ENCODE measurements around the gene LDLRAD3.
"Not testable (repeated sequence)": the region's sequence is repeated elsewhere in the genome, so short reads cannot be mapped to it uniquely, and the experiment has no call there.

The LDLRAD3 gene

DNA sequence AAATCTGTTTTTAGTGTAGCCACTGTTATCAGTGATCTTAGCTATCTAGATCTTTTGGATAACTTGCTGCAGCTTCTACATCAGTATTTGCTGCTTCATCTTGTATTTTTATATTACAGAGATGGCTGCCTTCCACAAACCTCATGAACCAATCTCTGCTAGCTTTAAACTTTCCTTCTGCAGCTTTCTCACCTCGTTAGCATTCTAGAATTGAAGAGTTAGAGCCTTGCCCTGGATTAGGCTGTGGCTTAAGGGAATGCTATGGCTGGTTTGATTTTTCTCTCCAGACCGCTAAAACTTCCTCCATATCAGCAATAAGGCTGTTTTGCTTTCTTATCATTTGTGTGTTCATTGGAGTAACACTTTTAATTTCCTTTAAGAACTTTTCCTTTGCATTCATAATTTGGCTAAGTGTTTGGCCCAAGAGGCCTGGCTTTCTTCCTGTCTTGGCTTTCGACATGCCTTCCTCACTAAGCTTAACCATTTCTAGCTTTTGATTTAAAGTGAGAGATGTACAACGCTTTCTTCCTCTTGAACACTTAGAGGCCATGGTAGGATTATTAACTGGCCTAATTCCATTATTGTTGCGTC, 51.9 kb downstream of the LDLRAD3 start:
- DNase-seq, result no peak

DNA sequence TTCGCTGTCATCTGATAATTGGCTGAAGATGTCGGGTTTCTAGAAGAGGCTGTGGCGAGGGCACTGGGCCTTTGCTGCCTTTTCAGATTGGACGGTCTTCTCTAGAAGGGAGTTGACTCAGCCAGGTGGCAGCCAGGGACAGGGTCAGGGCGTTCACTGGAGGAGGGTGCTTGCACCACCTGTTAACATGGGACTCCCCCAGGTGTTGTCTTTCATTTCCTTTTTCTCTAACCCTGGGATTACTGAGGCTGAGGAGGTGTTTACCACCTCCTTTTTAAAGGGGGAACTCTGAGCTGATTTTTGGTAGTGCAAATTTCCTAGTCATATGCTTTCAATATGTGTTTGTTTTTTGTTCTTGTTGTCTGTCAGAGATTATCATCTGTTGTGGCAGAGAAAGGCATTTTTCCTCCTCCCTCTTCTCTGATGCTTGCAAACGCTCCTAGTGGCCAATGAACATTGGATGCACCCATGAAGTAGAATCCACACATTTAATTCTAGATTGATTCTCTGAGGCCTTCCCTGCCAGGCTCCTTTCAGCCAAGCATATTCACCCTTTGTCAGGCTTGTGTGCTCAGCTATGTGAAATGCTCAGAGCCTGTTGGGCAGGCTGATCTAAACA, 54.1 kb downstream of the LDLRAD3 start:
- DNase-seq, result no peak

GRCh38 chr11:35998634-35999033, 54.8 kb downstream of the LDLRAD3 start:
- no peak for DNase-seq

DNA sequence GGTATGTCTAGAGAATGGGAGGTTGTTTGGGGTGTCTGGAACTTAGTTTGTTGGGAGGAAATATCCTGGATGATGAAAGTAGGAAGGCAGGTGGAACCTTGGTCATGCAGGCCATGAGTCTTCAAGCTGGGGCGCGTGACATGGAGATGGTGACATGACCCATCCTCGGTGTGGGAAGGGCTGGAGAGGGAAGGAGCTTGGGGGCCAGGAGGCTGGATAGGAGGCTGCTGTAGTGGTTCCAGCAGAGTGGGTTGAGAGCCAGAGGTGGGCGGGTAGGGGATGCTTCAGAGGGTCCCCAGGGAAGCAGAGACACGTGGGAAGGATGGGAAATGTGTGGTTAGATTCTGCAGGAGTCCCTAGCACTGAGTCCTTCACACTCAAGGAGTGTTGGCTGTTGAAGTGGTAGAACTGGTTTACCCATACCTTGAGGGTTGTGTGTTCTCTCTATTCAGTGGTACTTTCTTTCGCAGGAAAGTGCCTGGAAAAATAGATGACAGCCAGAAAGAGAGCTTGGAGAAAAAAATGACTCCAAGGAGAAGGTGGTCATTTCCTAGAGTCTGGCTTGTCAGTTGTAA, 56.8 kb downstream of the LDLRAD3 start:
- no peak for DNase-seq

DNA sequence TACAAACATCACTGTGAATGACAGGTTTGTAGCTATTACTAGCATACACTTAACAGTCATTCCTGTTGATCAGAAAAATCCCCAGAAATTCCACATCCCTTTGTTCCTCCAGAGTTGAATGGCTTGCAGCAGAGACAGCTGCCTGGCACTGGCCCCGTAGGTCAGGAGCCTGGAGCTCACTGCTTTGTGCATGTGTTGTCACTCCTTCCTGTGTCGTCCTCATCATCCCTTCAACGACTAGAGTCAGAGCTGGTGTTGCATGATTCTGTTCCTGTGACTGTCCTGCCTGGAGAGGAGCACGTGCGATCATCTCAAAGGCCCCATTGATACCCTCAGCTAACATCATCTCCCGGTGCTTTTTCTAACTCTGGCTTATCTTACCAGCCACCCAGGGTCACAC, 58.3 kb downstream of the LDLRAD3 start:
- DNase-seq, result no peak

DNA sequence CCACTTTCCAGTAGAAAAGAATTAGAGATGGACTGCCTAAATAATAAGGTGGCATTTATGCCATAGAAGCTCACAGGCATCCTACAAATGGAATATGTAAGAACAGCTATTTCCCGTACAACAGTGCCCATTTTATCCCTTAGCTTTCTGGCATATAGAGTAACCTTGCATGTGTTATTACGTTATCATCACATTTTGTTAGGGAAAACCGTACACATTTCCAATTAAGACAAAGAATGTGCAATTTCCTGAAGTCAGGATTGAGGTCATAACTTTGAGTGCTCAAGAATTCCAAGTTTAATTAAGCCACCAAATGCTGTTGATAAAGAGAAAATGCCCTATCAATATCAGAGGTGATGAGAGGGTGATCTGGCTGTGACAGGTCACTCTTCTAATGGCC, 58.9 kb downstream of the LDLRAD3 start:
- DNase-seq, result no peak

DNA sequence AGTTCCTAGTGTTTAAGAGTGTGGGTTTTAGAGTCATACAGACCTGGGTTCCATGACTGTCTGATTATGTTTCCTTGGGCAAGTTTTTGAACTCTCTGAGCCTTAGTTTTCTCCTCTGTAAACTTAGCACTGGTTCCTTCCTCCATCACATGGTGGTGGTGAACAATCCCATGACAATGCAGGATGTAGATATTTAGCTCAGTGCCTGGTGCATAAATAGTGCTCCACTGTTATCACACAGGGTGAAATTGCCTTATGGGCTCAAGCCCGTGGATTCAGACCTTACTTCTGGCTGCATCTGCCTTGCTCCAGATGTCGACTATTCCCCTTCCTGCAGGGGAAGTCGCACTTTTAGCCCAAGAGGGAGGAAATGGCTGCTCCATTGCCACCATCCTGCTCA, 62.7 kb downstream of the LDLRAD3 start:
- DNase-seq, result no peak

DNA sequence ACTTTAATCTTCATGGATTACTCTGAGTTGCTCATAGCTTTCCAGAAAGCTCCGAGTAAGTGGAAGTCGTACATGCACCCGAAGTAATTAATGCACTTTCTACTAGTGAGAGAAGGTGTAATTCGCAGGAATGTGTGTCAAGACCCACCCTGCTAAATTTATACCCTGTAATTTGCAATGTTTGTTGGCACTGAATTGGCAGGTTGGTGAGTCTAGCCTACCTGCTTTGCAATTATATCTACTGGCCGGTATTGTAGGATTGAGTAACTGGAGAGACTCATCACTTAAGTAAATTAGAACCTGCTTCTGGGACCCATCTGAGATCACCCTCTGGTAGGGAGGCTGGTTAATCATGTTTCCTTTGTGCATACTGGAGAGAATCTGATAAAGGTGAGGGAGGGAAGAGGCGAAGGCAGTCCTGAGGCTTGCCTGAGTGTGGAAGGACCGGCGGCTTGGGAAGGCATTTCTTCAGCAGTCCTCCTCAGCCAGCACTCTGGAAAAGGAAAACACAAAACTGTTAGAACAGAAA, 63.3 kb downstream of the LDLRAD3 start:
- DNase-seq, result no peak

- no peak for DNase-seq
Observed at GRCh38 chr11:36008584-36008983, 64.7 kb downstream of the LDLRAD3 start.

- DNase-seq, result no peak
Observed at GRCh38 chr11:36009473-36009872, 65.6 kb downstream of the LDLRAD3 start.

GRCh38 chr11:36010010-36010740, 66.3 kb downstream of the LDLRAD3 start:
- DNase-seq, result no peak

DNA sequence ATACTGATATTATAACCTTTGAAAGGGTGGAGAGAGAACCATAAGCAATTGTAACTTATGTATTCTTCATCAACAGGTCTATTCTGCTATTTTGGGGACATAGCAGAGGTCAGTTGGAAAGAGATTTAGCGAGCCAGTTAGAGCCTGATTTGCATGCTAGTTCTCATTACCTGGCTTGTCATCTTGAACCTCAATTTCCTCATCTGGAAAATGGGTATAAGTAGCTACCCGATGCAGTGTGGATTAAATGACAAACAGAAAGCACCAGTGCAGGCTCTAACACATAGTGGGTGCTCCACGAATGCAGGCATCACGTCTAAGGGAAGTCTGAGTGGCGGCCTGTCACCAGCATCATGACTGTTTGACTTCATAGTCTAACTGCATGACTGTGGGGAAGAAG, 67.7 kb downstream of the LDLRAD3 start:
- no peak for DNase-seq

- DNase-seq, result no peak
Observed at GRCh38 chr11:36012455-36012854, 68.6 kb downstream of the LDLRAD3 start.

DNA sequence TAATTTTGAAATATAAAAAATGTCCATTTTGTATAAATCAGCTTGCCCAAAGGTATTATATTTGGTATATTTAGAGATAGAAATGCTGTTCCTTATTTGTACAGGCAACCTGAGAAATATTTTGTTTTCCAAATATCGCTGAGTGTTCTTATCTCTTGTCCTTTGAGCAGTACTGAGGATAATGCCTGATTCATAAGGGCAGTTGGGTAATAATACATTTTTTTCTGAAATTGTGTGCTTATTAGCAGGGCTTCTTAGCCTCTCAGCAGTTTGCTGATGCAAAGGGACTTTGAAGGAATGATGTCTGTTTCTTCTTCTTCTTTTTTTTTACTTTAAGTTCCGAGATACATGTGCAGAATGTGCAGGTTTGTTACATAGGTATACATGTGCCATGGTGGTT, 69.1 kb downstream of the LDLRAD3 start:
- no peak for DNase-seq

- not testable (repeated sequence) for DNase-seq
Observed at GRCh38 chr11:36013446-36013845, 69.6 kb downstream of the LDLRAD3 start.

- DNase-seq, result no peak
Observed at GRCh38 chr11:36013950-36014897, 70.4 kb downstream of the LDLRAD3 start.

- DNase-seq, result no peak
Observed at GRCh38 chr11:36014898-36015665, 71.2 kb downstream of the LDLRAD3 start.

- DNase-seq, result no peak
Observed at GRCh38 chr11:36015799-36016198, 71.9 kb downstream of the LDLRAD3 start.

GRCh38 chr11:36016263-36016662, 72.4 kb downstream of the LDLRAD3 start:
- DNase-seq, result no peak

- DNase-seq, result no peak
Observed at GRCh38 chr11:36016709-36017108, 72.8 kb downstream of the LDLRAD3 start.

DNA sequence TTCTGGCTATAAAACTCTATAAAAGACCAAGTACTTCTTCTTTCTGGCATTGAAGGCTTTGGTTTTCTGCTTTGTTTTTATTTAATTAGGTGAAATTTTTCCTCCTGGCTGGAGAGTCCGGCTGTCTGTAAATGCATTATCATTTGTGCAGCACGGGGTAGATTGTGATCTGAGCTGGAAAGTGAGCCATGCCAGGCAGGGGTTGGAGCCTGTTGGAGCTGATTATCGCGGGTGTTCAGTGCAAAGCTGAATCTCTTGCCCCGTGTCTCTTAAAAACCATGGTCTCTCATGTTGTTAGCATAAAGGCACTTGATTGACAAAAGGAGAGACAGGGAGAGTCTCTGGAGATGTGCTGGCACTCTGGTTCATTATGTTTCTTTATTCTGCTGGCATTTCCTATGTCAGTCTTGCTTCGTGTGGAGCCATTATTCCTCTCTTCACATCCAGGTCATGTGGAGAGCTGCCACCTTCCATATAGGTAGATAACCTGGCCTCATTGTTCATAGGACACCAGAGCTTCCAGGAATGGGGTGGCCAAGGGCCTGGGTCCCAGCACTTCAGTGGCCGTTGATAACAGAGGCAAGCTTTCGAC, 75.2 kb downstream of the LDLRAD3 start:
- no peak for DNase-seq

All from activated gamma-delta T cell (primary cell).